ENCODE results near the gene FLNB.

GRCh38 chr3:58150130-58150809 lies 142.0 kb downstream of the FLNB start:
- TF ChIP-seq CTCF (IDR thresholded peaks at IDR 0.05) (no peak), GRHL2 (CRISPR knock-in tag; IDR thresholded peaks at IDR 0.05; ENCODE audit: insufficient replicate concordance, severe bottlenecking) (no peak), E2F4 (CRISPR knock-in tag; IDR thresholded peaks at IDR 0.05; ENCODE audit: borderline replicate concordance, low read depth) (no peak), ATF2 (CRISPR knock-in tag; IDR thresholded peaks at IDR 0.05; ENCODE audit: borderline replicate concordance, low read depth) (no peak)
